ENCODE data around the gene KDF1. TPM values are rescaled to one million over a fixed set of nuclear protein-coding genes. Genes with fewer than 3 reads are reported as not detected.

The KDF1 gene
- total and polyA plus RNA-seq, 2 experiments from 2014 or later, result 13.6 to 21.1 TPM

DNA sequence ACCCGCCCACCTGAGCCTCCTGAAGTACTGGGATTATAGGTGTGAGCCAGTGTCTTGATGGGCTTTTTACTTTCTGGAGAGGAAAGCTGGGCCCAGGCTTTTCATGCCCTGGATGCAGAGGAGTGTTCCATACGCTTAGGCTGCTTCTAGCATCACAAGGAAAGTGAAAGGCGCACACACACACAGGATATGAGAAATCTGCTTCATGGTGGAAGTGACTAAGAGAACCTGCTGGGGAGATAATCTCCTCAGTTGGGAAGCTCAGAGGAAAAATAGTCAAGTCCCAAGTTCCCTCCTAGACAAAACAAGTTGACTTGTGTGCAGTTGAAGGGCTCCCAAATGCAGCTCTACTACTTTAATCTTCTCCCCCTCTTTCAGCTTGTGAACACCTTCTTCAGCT is 36.6 kb downstream of the KDF1 start:
- H3K4me3 ChIP-seq, result no peak overlapping the region
- H3K4me3 Mint-ChIP-seq, result peak overlapping the region; percentile 93; the same call in 2 of the 3 replicates

More for the DNA sequence above, 36.6 kb downstream of the KDF1 start:
- Mint-ChIP-seq H3K4me1 (peaks cover 18% of the 10 kb centered on the region), H3K27me3 (ENCODE audit: insufficient read depth, low read depth, poor library complexity) (peaks cover 13% of the 10 kb centered on the region), H3K9me3 (no peaks in the 10 kb centered on the region), H3K27ac (no peak overlapping the region), H3K36me3 (ENCODE audit: low read depth) (peaks cover 58% of the 10 kb centered on the region)
- H3F3A ChIP-seq (replicated peaks; ENCODE audit: low read depth), result peaks cover 24% of the 10 kb centered on the region; the same call in 1 of the 2 replicates
- H3K4me2 ChIP-seq, result no peak overlapping the region
- H4K20me1 ChIP-seq (replicated peaks; ENCODE audit: insufficient read depth), result peaks cover 36% of the 10 kb centered on the region
- H3K27ac ChIP-seq (ENCODE audit: low read depth), result no peak overlapping the region
- no peaks in the 10 kb centered on the region for H3K9me2 ChIP-seq (ENCODE audit: insufficient read depth)
- peaks cover 44% of the 10 kb centered on the region for H3K36me3 ChIP-seq (ENCODE audit: insufficient read depth)
- DNase-seq (ENCODE audit: low spot score) (no peak), ATAC-seq (no peak)
- no peaks in the 10 kb centered on the region for H3K27me3 ChIP-seq (ENCODE audit: insufficient read depth)
- H2AFZ ChIP-seq, result no peak overlapping the region
- peaks cover 12% of the 10 kb centered on the region for H3K4me1 ChIP-seq (ENCODE audit: insufficient read depth)
- TF ChIP-seq POLR2AphosphoS5 (IDR thresholded peaks at IDR 0.05; ENCODE audit: low read depth) (no peak), EZH2 (IDR thresholded peaks at IDR 0.05; ENCODE audit: low read depth, unreplicated experiment) (no peak), JUNB (IDR thresholded peaks at IDR 0.05; ENCODE audit: unreplicated experiment) (no peak), ZNF331 (CRISPR knock-in tag; IDR thresholded peaks at IDR 0.05; ENCODE audit: low read depth) (no peak), CREB1 (CRISPR knock-in tag; IDR thresholded peaks at IDR 0.05; ENCODE audit: low read depth) (no peak), STAT1 (IDR thresholded peaks at IDR 0.05; ENCODE audit: unreplicated experiment) (no peak), EZH2phosphoT487 (IDR thresholded peaks at IDR 0.05; ENCODE audit: unreplicated experiment) (no peak), ZNF114 (CRISPR knock-in tag; IDR thresholded peaks at IDR 0.05) (no peak)
- TF ChIP-seq, protein P1, sequence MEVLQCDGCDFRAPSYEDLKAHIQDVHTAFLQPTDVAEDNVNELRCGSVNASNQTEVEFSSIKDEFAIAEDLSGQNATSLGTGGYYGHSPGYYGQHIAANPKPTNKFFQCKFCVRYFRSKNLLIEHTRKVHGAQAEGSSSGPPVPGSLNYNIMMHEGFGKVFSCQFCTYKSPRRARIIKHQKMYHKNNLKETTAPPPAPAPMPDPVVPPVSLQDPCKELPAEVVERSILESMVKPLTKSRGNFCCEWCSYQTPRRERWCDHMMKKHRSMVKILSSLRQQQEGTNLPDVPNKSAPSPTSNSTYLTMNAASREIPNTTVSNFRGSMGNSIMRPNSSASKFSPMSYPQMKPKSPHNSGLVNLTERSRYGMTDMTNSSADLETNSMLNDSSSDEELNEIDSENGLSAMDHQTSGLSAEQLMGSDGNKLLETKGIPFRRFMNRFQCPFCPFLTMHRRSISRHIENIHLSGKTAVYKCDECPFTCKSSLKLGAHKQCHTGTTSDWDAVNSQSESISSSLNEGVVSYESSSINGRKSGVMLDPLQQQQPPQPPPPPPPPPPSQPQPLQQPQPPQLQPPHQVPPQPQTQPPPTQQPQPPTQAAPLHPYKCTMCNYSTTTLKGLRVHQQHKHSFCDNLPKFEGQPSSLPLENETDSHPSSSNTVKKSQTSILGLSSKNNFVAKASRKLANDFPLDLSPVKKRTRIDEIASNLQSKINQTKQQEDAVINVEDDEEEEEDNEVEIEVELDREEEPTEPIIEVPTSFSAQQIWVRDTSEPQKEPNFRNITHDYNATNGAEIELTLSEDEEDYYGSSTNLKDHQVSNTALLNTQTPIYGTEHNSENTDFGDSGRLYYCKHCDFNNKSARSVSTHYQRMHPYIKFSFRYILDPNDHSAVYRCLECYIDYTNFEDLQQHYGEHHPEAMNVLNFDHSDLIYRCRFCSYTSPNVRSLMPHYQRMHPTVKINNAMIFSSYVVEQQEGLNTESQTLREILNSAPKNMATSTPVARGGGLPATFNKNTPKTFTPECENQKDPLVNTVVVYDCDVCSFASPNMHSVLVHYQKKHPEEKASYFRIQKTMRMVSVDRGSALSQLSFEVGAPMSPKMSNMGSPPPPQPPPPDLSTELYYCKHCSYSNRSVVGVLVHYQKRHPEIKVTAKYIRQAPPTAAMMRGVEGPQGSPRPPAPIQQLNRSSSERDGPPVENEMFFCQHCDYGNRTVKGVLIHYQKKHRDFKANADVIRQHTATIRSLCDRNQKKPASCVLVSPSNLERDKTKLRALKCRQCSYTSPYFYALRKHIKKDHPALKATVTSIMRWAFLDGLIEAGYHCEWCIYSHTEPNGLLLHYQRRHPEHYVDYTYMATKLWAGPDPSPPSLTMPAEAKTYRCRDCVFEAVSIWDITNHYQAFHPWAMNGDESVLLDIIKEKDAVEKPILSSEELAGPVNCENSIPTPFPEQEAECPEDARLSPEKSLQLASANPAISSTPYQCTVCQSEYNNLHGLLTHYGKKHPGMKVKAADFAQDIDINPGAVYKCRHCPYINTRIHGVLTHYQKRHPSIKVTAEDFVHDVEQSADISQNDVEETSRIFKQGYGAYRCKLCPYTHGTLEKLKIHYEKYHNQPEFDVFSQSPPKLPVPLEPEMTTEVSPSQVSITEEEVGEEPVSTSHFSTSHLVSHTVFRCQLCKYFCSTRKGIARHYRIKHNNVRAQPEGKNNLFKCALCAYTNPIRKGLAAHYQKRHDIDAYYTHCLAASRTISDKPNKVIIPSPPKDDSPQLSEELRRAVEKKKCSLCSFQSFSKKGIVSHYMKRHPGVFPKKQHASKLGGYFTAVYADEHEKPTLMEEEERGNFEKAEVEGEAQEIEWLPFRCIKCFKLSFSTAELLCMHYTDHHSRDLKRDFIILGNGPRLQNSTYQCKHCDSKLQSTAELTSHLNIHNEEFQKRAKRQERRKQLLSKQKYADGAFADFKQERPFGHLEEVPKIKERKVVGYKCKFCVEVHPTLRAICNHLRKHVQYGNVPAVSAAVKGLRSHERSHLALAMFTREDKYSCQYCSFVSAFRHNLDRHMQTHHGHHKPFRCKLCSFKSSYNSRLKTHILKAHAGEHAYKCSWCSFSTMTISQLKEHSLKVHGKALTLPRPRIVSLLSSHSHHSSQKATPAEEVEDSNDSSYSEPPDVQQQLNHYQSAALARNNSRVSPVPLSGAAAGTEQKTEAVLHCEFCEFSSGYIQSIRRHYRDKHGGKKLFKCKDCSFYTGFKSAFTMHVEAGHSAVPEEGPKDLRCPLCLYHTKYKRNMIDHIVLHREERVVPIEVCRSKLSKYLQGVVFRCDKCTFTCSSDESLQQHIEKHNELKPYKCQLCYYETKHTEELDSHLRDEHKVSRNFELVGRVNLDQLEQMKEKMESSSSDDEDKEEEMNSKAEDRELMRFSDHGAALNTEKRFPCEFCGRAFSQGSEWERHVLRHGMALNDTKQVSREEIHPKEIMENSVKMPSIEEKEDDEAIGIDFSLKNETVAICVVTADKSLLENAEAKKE (CRISPR knock-in tag; IDR thresholded peaks at IDR 0.05), result no peak
- TF ChIP-seq, protein P2, sequence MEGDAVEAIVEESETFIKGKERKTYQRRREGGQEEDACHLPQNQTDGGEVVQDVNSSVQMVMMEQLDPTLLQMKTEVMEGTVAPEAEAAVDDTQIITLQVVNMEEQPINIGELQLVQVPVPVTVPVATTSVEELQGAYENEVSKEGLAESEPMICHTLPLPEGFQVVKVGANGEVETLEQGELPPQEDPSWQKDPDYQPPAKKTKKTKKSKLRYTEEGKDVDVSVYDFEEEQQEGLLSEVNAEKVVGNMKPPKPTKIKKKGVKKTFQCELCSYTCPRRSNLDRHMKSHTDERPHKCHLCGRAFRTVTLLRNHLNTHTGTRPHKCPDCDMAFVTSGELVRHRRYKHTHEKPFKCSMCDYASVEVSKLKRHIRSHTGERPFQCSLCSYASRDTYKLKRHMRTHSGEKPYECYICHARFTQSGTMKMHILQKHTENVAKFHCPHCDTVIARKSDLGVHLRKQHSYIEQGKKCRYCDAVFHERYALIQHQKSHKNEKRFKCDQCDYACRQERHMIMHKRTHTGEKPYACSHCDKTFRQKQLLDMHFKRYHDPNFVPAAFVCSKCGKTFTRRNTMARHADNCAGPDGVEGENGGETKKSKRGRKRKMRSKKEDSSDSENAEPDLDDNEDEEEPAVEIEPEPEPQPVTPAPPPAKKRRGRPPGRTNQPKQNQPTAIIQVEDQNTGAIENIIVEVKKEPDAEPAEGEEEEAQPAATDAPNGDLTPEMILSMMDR (conservative IDR thresholded peaks at IDR 0.05; ENCODE audit: low read depth in 2 of 2), result no peak
- TF ChIP-seq, protein P3, sequence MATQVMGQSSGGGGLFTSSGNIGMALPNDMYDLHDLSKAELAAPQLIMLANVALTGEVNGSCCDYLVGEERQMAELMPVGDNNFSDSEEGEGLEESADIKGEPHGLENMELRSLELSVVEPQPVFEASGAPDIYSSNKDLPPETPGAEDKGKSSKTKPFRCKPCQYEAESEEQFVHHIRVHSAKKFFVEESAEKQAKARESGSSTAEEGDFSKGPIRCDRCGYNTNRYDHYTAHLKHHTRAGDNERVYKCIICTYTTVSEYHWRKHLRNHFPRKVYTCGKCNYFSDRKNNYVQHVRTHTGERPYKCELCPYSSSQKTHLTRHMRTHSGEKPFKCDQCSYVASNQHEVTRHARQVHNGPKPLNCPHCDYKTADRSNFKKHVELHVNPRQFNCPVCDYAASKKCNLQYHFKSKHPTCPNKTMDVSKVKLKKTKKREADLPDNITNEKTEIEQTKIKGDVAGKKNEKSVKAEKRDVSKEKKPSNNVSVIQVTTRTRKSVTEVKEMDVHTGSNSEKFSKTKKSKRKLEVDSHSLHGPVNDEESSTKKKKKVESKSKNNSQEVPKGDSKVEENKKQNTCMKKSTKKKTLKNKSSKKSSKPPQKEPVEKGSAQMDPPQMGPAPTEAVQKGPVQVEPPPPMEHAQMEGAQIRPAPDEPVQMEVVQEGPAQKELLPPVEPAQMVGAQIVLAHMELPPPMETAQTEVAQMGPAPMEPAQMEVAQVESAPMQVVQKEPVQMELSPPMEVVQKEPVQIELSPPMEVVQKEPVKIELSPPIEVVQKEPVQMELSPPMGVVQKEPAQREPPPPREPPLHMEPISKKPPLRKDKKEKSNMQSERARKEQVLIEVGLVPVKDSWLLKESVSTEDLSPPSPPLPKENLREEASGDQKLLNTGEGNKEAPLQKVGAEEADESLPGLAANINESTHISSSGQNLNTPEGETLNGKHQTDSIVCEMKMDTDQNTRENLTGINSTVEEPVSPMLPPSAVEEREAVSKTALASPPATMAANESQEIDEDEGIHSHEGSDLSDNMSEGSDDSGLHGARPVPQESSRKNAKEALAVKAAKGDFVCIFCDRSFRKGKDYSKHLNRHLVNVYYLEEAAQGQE (IDR thresholded peaks at IDR 0.05; ENCODE audit: unreplicated experiment), result no peak
- TF ChIP-seq, protein P4, sequence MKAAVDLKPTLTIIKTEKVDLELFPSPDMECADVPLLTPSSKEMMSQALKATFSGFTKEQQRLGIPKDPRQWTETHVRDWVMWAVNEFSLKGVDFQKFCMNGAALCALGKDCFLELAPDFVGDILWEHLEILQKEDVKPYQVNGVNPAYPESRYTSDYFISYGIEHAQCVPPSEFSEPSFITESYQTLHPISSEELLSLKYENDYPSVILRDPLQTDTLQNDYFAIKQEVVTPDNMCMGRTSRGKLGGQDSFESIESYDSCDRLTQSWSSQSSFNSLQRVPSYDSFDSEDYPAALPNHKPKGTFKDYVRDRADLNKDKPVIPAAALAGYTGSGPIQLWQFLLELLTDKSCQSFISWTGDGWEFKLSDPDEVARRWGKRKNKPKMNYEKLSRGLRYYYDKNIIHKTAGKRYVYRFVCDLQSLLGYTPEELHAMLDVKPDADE (IDR thresholded peaks at IDR 0.05), result no peak
- H3K79me2 ChIP-seq (replicated peaks; ENCODE audit: insufficient read depth), result peaks cover 67% of the 10 kb centered on the region
